ENCODE measurements around the gene LIPA. TPM values are rescaled to one million over a fixed set of nuclear protein-coding genes. Genes with fewer than 3 reads are reported as not detected.

LIPA gene
- polyA plus RNA-seq, 1 donor (not counting 4 experiments of a cell fraction or from before 2014, with no cell fraction given), result 156 TPM

DNA sequence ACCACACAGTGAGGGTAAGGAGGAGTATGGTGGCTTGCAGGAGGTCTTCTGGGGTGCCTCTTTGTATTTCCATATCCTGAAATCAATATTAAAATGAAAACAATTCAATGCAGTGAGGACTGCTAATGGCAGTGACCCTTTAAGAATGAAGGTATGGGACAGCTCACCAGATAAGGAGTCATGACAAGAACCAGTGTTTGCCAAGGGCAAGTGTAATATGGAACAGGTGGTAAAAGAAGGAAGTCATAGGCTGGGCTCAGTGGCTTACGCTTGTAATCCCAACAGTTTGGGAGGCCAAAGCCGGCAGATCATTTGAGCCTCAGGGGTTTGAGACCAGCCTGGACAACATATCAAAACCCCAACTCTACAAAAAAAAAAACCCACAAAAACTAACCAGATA, 20.0 kb upstream of the LIPA start:
- FAIRE-seq (no peak), DNase-seq (ENCODE audit: low read depth, low spot score) (no peak)
- no peak overlapping the region for H3K9ac ChIP-seq (ENCODE audit: control insufficient read depth, extremely low read depth, insufficient read depth, low read length)

DNA sequence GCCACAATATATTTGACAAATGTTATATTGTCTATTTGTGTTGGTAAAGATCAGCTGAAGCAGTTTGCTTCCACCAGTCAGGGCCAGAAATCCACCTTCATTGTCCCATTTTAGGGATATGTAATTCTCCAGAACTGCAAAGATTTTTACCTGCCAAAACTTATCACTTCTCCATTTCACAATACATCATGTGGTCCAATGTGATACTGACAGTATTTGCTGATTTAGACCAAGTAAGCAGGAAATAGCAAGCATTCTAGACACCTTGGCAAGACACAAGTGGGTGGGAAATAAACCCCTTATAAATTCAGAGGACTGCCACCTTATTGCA, 18.5 kb upstream of the LIPA start:
- Histone ChIP-seq H3K9me3 (ENCODE audit: control insufficient read depth, low read depth, low read length) (no peaks in the 10 kb centered on the region), H3K36me3 (ENCODE audit: control insufficient read depth in 2 of 2, extremely low read depth in 1 of 2, insufficient read depth in 2 of 2, low read length in 2 of 2) (no peaks in the 10 kb centered on the region), H3K27me3 (ENCODE audit: control insufficient read depth, extremely low read depth, insufficient read depth, low read length) (no peaks in the 10 kb centered on the region), H4K20me1 (ENCODE audit: control insufficient read depth, extremely low read depth, insufficient read depth, low read length) (no peaks in the 10 kb centered on the region), H3K9me1 (ENCODE audit: control insufficient read depth, extremely low read depth, insufficient read depth, low read length) (peaks cover under 1% of the 10 kb centered on the region), H3K4me2 (ENCODE audit: control insufficient read depth, extremely low read depth, insufficient read depth, low read depth, low read length) (no peak overlapping the region), H3K4me3 (ENCODE audit: control insufficient read depth in 2 of 3, extremely low read depth in 1 of 3, insufficient read depth in 2 of 3, low read depth in 1 of 3, low read length in 3 of 3) (no peak overlapping the region), H2AFZ (ENCODE audit: control insufficient read depth, low read length) (no peak overlapping the region), H3K4me1 (ENCODE audit: control insufficient read depth, extremely low read depth, insufficient read depth, low read length) (peaks cover 5% of the 10 kb centered on the region), H3K9ac (ENCODE audit: control insufficient read depth, extremely low read depth, insufficient read depth, low read length) (no peak overlapping the region), H3K79me2 (ENCODE audit: control insufficient read depth, insufficient read depth, low read length) (no peaks in the 10 kb centered on the region), H3K27ac (ENCODE audit: control insufficient read depth, insufficient read depth, low read length) (no peak overlapping the region)
- dilution Hi-C loops (cut with MboI; ENCODE audit: extremely low pct_ligation_motif_present, low sequenced_read_pairs), result no loop called here
- no peak for TF ChIP-seq EZH2 (IDR thresholded peaks at IDR 0.05; ENCODE audit: low read length)
- TF ChIP-seq, protein P1, sequence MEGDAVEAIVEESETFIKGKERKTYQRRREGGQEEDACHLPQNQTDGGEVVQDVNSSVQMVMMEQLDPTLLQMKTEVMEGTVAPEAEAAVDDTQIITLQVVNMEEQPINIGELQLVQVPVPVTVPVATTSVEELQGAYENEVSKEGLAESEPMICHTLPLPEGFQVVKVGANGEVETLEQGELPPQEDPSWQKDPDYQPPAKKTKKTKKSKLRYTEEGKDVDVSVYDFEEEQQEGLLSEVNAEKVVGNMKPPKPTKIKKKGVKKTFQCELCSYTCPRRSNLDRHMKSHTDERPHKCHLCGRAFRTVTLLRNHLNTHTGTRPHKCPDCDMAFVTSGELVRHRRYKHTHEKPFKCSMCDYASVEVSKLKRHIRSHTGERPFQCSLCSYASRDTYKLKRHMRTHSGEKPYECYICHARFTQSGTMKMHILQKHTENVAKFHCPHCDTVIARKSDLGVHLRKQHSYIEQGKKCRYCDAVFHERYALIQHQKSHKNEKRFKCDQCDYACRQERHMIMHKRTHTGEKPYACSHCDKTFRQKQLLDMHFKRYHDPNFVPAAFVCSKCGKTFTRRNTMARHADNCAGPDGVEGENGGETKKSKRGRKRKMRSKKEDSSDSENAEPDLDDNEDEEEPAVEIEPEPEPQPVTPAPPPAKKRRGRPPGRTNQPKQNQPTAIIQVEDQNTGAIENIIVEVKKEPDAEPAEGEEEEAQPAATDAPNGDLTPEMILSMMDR (optimal IDR thresholded peaks at IDR 0.05 in 1 of 3, IDR thresholded peaks at IDR 0.05 in 1 of 3, conservative IDR thresholded peaks at IDR 0.05 in 1 of 3; ENCODE audit: extremely low read depth in 1 of 3, insufficient read depth in 2 of 3, low read length in 3 of 3), result no peak
- no peak for DNase-seq (ENCODE audit: low read depth, low spot score)
- no peak for FAIRE-seq

More for the DNA sequence above, 20.0 kb upstream of the LIPA start:
- dilution Hi-C loops (cut with MboI; ENCODE audit: extremely low pct_ligation_motif_present, low sequenced_read_pairs), result no loop called here
- H3K4me1 ChIP-seq (ENCODE audit: control insufficient read depth, extremely low read depth, insufficient read depth, low read length), result peaks cover 18% of the 10 kb centered on the region
- no peak overlapping the region for H2AFZ ChIP-seq (ENCODE audit: control insufficient read depth, low read length)
- H3K4me3 ChIP-seq (ENCODE audit: control insufficient read depth in 2 of 3, extremely low read depth in 1 of 3, insufficient read depth in 2 of 3, low read depth in 1 of 3, low read length in 3 of 3), result no peak overlapping the region
- no peaks in the 10 kb centered on the region for H4K20me1 ChIP-seq (ENCODE audit: control insufficient read depth, extremely low read depth, insufficient read depth, low read length)
- H3K9me3 ChIP-seq (ENCODE audit: control insufficient read depth, low read depth, low read length), result no peaks in the 10 kb centered on the region
- TF ChIP-seq EZH2 (IDR thresholded peaks at IDR 0.05; ENCODE audit: low read length), result no peak
- TF ChIP-seq, protein P1 (optimal IDR thresholded peaks at IDR 0.05 in 1 of 3, IDR thresholded peaks at IDR 0.05 in 1 of 3, conservative IDR thresholded peaks at IDR 0.05 in 1 of 3; ENCODE audit: extremely low read depth in 1 of 3, insufficient read depth in 2 of 3, low read length in 3 of 3), result no peak
- no peaks in the 10 kb centered on the region for H3K27me3 ChIP-seq (ENCODE audit: control insufficient read depth, extremely low read depth, insufficient read depth, low read length)
- H3K9me1 ChIP-seq (ENCODE audit: control insufficient read depth, extremely low read depth, insufficient read depth, low read length), result peaks cover 2% of the 10 kb centered on the region
- H3K27ac ChIP-seq (ENCODE audit: control insufficient read depth, insufficient read depth, low read length), result no peak overlapping the region
- no peaks in the 10 kb centered on the region for H3K79me2 ChIP-seq (ENCODE audit: control insufficient read depth, insufficient read depth, low read length)
- H3K36me3 ChIP-seq (ENCODE audit: control insufficient read depth in 2 of 2, extremely low read depth in 1 of 2, insufficient read depth in 2 of 2, low read length in 2 of 2), result no peaks in the 10 kb centered on the region
- no peak overlapping the region for H3K4me2 ChIP-seq (ENCODE audit: control insufficient read depth, extremely low read depth, insufficient read depth, low read depth, low read length)
